ENCODE data around the gene STIP1.

STIP1 gene

GRCh38 chr11:64252003-64252872 lies 66.3 kb downstream of the STIP1 start:
- POLR2A ChIA-PET: interaction anchor here (0.6 to 0.7 kb wide), 2 partner anchors 8 to 17 kb away, joined by 3 to 4 read pairs; no protein-coding TSS in a partner anchor
- peak in 2 of 3 donors; percentile 21 to 25 for DNase-seq
- Histone ChIP-seq H3K9me3 (ENCODE audit: control extremely low read depth in 1 of 5, control insufficient read depth in 4 of 5, insufficient read depth in 2 of 5, low read depth in 1 of 5, low read length in 4 of 5) (no peaks in the 10 kb centered on the region), H3K4me3 (ENCODE audit: control insufficient read depth in 1 of 7, extremely low read depth in 1 of 7, insufficient read depth in 4 of 7, low read depth in 2 of 7, low read length in 6 of 7) (peak overlapping the region; percentile 46 to 85 (median 75)), H3K4me1 (ENCODE audit: control extremely low read depth in 1 of 4, control insufficient read depth in 4 of 4, insufficient read depth in 4 of 4, low read length in 3 of 4) (peaks cover 0 to 49% (median 47%) of the 10 kb centered on the region in 4 experiments), H3K36me3 (ENCODE audit: control insufficient read depth in 4 of 4, insufficient read depth in 4 of 4, low read length in 3 of 4) (peaks cover 0 to 29% (median 17%) of the 10 kb centered on the region in 4 experiments), H3K27ac (ENCODE audit: insufficient read depth in 1 of 2, low read depth in 1 of 2, low read length in 2 of 2, poor library complexity in 1 of 2, severe bottlenecking in 2 of 2) (peak overlapping the region in 1 of 2 experiments; percentile 25), H3K27me3 (replicated peaks in 2 of 5; ENCODE audit: control insufficient read depth in 4 of 5, insufficient read depth in 5 of 5, low read length in 4 of 5) (no peaks in the 10 kb centered on the region)
- WGBS (ENCODE audit: insufficient coverage): 5% methylated on average over 13 of the region's 23 CpGs
- CTCF ChIA-PET: interaction anchor here (0.7 to 12.2 kb wide), 9 partner anchors 9 to 103 kb away, joined by 3 to 177 read pairs (median 9); partner anchors contain the start of genes CATSPERZ and FERMT3

GRCh38 chr11:64253043-64253442 lies 67.1 kb downstream of the STIP1 start:
- Histone ChIP-seq H3K27me3 (replicated peaks in 2 of 5; ENCODE audit: control insufficient read depth in 4 of 5, insufficient read depth in 5 of 5, low read length in 4 of 5) (no peaks in the 10 kb centered on the region), H3K27ac (ENCODE audit: insufficient read depth in 1 of 2, low read depth in 1 of 2, low read length in 2 of 2, poor library complexity in 1 of 2, severe bottlenecking in 2 of 2) (peak overlapping the region in 1 of 2 experiments; percentile 25), H3K4me3 (ENCODE audit: control insufficient read depth in 1 of 7, extremely low read depth in 1 of 7, insufficient read depth in 4 of 7, low read depth in 2 of 7, low read length in 6 of 7) (peak overlapping the region in 1 of 7 experiments; percentile 85), H3K36me3 (ENCODE audit: control insufficient read depth in 4 of 4, insufficient read depth in 4 of 4, low read length in 3 of 4) (peaks cover 0 to 32% (median 18%) of the 10 kb centered on the region in 4 experiments), H3K4me1 (ENCODE audit: control extremely low read depth in 1 of 4, control insufficient read depth in 4 of 4, insufficient read depth in 4 of 4, low read length in 3 of 4) (peaks cover 0 to 42% (median 40%) of the 10 kb centered on the region in 4 experiments), H3K9me3 (ENCODE audit: control extremely low read depth in 1 of 5, control insufficient read depth in 4 of 5, insufficient read depth in 2 of 5, low read depth in 1 of 5, low read length in 4 of 5) (no peaks in the 10 kb centered on the region)
- CTCF ChIA-PET: interaction anchor here (3.6 to 12.2 kb wide), 4 partner anchors 14 to 48 kb away, joined by 16 to 177 read pairs (median 62); partner anchors contain the start of gene FERMT3
- no peak for DNase-seq
- POLR2A ChIA-PET: no interaction called here
- WGBS (ENCODE audit: insufficient coverage): 86% methylated on average over 7 of the region's 8 CpGs

- WGBS (ENCODE audit: insufficient coverage): 93% methylated on average over 4 of the region's 5 CpGs
- no peak overlapping the region for H3K27ac ChIP-seq (ENCODE audit: insufficient read depth in 1 of 2, low read depth in 1 of 2, low read length in 2 of 2, poor library complexity in 1 of 2, severe bottlenecking in 2 of 2)
- H3K9me3 ChIP-seq (ENCODE audit: control extremely low read depth in 1 of 5, control insufficient read depth in 4 of 5, insufficient read depth in 2 of 5, low read depth in 1 of 5, low read length in 4 of 5): no peaks in the 10 kb centered on the region
- DNase-seq: no peak
- H3K36me3 ChIP-seq (ENCODE audit: control insufficient read depth in 4 of 4, insufficient read depth in 4 of 4, low read length in 3 of 4): peaks cover 0 to 36% (median 20%) of the 10 kb centered on the region in 4 experiments
- no peak overlapping the region for H3K4me3 ChIP-seq (ENCODE audit: control insufficient read depth in 1 of 7, extremely low read depth in 1 of 7, insufficient read depth in 4 of 7, low read depth in 2 of 7, low read length in 6 of 7)
- CTCF ChIA-PET: interaction anchor here (1.2 to 3.7 kb wide), 4 partner anchors 11 to 49 kb away, joined by 4 to 18 read pairs (median 12); partner anchors contain the start of gene CATSPERZ
- H3K4me1 ChIP-seq (ENCODE audit: control extremely low read depth in 1 of 4, control insufficient read depth in 4 of 4, insufficient read depth in 4 of 4, low read length in 3 of 4): peaks cover 0 to 39% (median 39%) of the 10 kb centered on the region in 4 experiments
- no peaks in the 10 kb centered on the region for H3K27me3 ChIP-seq (replicated peaks in 2 of 5; ENCODE audit: control insufficient read depth in 4 of 5, insufficient read depth in 5 of 5, low read length in 4 of 5)
- POLR2A ChIA-PET: interaction anchor here (0.6 kb wide), 1 partner anchor 34 kb away, joined by 3 read pairs; no protein-coding TSS in a partner anchor
Measured at GRCh38 chr11:64253481-64253880, 67.5 kb downstream of the STIP1 start.
